Measurements from ENCODE around the gene CAPN6.
A peak's percentile ranks its signal among the peaks of the same experiment; 100 is the strongest.

The CAPN6 gene, protein sequence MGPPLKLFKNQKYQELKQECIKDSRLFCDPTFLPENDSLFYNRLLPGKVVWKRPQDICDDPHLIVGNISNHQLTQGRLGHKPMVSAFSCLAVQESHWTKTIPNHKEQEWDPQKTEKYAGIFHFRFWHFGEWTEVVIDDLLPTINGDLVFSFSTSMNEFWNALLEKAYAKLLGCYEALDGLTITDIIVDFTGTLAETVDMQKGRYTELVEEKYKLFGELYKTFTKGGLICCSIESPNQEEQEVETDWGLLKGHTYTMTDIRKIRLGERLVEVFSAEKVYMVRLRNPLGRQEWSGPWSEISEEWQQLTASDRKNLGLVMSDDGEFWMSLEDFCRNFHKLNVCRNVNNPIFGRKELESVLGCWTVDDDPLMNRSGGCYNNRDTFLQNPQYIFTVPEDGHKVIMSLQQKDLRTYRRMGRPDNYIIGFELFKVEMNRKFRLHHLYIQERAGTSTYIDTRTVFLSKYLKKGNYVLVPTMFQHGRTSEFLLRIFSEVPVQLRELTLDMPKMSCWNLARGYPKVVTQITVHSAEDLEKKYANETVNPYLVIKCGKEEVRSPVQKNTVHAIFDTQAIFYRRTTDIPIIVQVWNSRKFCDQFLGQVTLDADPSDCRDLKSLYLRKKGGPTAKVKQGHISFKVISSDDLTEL

DNA sequence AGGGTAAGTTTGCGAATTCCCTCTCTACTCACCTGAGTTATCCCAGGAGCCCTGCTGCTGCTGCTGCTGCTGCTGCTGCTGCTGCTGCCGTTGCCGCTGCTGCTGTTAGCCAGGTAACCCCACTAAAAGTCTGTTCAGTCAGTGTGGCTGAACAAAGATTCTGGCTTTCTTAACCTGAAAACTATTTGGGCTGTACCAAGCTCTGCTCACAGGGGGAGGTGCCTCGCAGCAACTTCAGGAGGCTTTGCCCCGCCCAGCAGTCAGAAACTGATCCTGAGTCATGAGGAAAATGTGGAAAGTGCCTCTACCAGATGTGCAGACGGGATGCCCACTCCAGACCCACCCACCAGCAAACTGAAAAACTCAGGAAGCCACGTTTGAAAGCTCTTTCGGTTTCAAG is at the start of gene CAPN6:
Gene CAPN6, minus strand, starts transcription at position 145 of the 400 bp plus-strand sequence. CDS start 6,547 bp downstream, outside the sequence.
- no peak for DNase-seq

DNA sequence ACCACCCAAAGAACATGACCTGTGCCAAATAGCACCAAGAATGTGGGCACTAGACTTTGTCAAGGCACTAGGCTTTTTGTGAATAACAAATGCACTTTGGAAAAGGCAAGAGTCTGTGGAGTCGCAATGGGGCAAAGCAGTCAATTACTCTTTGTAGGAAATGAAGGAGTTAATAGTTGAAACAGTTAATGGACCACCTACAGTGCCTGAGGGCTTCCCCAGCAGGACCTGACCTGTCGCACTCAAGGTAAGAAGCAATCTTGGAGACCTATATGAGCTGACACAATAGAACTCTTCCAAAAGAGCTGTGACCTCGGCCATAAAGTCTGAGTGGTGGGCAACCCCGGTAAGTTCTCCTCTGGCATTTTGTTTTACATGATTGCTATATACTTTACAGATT is 49.2 kb upstream of the CAPN6 start:
- DNase-seq: no peak

DNA sequence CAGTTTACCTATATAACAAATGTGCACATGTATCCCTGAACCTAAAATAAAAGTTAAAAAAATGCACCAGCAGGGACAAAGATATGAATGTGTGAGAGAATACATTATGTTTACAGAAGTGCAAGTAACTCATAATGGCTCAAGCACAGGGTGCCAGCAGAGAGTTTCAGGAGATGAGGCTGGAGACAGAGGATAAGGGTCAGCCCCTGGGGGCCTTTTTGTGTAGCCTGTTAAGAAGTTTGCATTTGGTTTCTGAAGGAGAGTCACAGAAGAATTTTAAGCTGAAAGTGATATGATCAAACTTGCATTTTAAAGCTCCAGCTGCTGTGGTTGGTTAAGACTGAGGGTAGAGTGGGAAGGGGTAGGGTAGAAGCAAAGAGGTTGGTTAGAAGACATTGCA is 48.6 kb upstream of the CAPN6 start:
- no peak for DNase-seq

DNA sequence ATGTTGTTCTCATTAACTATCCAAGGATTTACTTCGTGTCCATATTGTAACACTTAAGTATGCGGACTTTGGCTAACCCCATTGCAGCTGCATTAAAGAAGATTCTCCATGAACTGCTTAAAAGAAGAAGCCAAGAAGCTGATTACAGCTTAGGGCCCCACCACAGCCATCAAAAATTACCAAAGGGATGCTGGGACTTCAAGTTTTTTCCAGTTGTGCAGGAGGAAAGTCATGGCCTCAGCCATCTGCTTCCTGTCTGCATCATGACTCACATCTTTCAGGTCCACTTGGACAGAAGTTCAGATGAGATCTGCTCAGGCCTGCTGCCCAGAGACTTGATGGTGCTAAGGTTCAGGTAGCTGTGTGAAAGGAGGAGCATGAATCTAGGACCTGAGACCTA is 38.8 kb upstream of the CAPN6 start:
- no peak for DNase-seq

- no peak for DNase-seq
Measured at GRCh38 chrX:111308039-111308438, 37.8 kb upstream of the CAPN6 start.

DNA sequence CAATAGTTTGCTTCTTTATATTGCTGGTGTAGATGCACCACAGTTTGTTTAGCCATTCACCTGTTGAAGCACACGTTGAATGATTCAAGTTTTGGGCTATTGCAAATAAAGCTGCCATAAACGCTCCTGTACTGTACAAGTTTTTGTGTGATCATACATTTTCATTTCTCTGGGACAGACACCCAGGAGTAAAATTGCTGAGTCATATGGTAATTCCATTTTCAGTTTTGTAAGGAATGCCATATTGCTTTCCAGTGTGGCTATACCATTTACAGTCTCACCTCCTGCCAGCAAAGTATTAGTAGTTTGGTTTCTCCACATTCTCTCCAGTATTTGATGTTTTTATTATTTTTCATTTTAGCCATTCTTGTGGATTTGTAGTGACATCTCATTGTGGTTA is 32.0 kb upstream of the CAPN6 start:
- no peak for DNase-seq

DNA sequence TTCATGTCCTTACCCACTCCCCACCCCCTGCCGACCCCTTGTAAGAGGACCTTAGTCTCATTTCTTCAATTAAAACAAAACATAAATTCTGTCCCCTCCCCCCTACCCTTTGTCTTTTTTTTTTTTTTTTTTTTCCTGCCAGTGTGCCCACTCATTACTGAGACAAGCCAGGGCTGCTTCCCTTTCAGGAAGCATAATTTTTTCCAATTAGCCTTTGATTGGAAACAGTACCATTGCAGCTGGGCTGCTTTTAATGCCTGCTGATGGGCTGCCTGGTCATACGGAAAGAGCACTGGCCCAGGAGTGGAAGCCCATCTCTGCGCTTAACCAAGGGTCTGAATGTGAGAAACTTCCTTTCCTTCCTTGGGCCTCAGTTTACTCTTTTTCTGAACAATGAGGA is 18.6 kb upstream of the CAPN6 start:
- no peak for DNase-seq

- no peak for DNase-seq
Measured at GRCh38 chrX:111284631-111285293, 14.5 kb upstream of the CAPN6 start.

- DNase-seq: no peak
Measured at GRCh38 chrX:111283446-111283845, 13.2 kb upstream of the CAPN6 start.

GRCh38 chrX:111282991-111283390 is 12.7 kb upstream of the CAPN6 start:
- no peak for DNase-seq

- DNase-seq: no peak
Measured at GRCh38 chrX:111282139-111282538, 11.9 kb upstream of the CAPN6 start.

DNA sequence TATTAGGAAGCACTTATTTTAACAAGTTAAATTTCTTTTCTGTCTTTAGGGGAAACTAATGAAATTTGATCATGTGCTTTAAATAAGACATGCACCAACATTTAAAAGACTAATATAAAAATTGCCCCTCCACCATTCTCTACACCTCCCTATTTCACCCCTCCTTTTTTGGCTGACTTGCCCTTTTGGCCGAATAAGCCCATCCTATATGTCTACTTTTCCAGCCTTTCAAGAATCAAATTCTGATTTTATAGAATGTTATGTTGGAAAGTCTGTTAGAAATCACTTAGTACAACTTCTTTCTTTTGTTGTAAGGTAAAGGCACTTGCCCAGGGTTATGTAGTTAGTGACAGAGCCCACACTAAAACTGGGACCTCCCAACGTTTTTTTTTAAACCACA is 1.8 kb downstream of the CAPN6 start:
- DNase-seq: no peak

DNA sequence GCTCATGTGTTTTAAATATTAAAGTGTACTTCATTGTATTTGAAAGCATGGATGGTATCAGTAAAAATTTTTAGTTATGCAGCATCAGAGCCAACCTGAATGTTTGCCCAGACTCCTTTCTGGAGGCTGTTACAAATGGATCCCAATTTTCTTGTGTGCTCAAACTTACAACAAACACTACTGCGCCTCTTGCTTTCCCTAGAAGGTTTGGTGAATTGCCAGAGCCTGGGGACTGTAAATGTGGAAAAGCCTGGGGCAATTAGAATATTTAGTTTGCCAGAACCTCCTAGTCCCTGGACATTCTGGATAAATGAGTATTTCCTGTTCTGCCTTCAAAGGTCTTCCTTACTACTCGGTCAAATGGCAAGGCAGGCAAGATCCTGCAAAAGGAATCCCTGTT is 4.8 kb downstream of the CAPN6 start:
- no peak for DNase-seq

DNA sequence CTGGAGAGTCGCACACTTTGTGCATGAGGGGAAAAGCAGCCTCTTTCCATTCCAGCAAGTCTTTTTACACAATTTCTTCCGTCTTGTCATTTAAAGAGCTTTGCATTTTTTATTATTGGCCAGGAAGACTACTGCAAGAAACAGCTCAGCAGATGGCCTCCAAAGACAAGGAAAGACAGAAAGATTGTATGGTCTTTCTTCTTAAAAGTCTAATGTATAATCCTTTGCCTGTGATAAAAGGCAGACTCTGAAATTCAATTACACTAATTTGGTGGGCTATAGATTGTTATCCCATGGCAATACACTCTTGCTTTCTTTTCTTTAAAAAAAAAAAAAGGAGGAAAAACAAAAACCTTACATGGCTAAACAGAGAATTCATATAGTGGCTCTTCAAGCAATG is 5.9 kb downstream of the CAPN6 start:
- DNase-seq: no peak

DNA sequence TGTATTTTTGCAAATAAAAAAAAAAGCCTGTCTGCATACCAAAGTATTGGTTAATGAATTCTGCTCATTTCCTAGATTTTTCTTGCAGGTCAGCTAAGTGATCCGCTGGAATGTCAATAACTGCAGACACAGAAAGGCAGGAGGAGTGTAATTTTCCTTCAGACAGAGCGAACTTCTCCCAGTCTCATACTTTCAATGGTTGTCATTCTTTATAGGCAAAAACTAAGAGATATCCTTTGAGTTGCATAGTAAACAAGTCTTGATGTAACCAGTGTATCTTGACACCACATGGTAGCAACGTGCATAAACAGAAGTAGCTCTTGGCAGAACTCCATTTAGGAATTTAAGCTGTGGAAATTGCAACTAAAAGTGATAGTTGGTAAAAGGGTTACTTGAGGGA is 8.2 kb downstream of the CAPN6 start:
- DNase-seq: no peak

GRCh38 chrX:111260451-111260850 is 9.8 kb downstream of the CAPN6 start:
- no peak for DNase-seq

DNA sequence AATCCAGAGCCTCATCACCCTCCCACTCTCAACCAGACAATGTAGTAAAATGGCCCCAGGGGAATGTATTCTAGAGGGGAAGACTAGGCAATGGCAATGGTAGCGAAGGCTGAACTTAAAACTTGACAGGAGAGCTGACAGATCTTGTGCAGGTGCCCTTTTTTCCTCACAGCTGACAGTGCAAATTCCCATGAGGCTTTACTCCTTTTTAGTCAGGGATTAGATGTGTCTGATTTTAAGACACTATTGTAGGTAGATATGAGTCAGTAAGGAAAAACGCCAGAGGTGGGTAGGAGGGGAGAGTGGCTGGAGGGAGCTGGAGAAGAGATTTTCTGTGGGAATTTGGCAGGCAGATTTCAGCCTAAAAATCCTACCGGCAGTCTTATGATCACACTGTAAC is 10.7 kb downstream of the CAPN6 start:
- DNase-seq: no peak

GRCh38 chrX:111257733-111258132 is 12.6 kb downstream of the CAPN6 start:
- no peak for DNase-seq

GRCh38 chrX:111254896-111255693 is 15.2 kb downstream of the CAPN6 start:
- no peak for DNase-seq

DNA sequence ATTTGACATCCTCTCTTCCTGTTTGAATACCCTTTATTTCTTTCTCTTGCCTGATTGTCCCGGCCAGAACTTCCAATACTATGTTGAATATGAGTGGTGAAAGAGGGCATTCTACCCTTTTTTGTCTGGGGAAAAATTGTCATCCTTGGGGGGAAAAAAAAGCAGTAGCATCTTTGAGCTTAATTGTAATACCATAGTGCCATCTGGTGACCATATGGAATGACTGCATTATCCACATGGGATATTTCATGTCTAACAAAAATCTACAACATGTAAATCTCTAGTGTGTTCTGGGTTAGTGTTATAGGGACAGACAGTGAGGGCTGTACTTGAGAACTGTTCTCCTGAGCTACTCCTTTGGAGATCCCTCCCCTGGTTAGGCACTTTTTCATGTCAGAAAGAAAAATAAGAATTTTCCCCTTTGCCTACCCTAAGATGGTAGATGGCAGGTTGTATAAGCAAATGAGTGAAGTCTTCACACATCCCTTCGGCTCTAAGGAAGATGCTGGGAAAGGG is 26.0 kb downstream of the CAPN6 start:
- DNase-seq: peak; percentile 26

GRCh38 chrX:111216293-111216801 is 53.9 kb downstream of the CAPN6 start:
- DNase-seq: no peak

DNA sequence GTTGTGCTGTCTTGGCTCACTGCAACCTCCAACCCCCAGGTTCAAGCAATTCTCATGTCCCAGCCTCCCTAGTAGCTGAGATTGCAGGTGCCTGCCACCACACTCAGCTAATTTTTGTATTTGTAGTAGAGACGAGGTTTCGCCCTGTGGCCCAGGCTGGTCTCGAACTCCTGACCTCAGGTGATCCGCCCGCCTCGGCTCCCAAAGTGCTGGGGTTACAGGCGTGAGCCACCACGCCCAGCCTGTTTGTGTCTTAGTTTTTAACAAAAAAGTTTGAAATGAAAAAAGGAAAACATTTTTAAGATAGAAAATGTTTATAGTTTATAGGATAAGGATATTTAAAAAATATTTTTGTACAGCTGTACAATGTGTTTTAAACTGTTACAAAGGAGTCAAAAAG is 62.4 kb downstream of the CAPN6 start:
- DNase-seq: no peak

DNA sequence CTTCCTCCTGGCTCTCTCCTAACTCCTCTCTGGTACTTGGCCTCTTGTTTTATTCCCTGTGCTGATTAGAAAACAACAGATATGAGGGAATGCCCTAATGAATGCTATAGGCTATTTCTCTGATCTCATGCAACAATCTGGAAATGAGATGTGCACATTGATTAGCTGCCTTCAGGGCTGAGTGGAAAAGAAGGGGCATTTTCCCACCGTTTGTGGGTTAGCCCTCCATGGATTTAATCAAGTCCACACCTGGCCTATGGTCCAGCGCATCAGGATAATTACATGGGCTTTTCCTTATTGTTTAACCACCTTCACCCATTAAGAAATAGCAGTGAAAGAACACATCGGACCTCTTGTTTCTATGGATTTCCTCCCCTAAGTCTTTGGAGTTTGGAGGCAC is 70.0 kb downstream of the CAPN6 start:
- DNase-seq: no peak

All from activated CD4-positive, alpha-beta T cell treated with anti-CD3 and anti-CD28 coated beads, Interleukin-2, Interleukin-6, amounts not matched to agents 100 ng/mL and 50 ng/mL, durations not matched to agents 16 hours and 8 hours (primary cell).